ENCODE results near the gene SLC4A3.
"Not testable (repeated sequence)": the region's sequence is repeated elsewhere in the genome, so short reads cannot be mapped to it uniquely, and the experiment has no call there.

The SLC4A3 gene

DNA sequence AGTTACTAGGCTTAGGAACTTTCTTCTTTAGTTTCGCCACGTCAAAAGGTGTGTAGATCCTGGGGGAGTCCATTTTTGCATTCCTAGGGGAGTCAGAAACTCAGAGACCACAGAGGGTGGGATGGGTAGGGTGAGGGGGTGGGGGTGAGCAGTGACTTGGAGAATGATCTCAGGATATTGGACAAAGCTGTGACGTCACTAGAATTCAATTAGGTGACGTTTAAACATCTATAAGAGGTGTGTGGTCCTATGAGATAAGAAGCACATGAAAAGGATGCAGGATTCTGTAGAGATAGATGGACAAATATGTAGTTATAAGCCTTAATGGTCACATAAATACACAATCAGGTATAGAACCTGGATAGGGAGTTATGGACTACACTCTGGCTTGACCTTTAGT, 21.5 kb downstream of the SLC4A3 start:
- no peak for DNase-seq

DNA sequence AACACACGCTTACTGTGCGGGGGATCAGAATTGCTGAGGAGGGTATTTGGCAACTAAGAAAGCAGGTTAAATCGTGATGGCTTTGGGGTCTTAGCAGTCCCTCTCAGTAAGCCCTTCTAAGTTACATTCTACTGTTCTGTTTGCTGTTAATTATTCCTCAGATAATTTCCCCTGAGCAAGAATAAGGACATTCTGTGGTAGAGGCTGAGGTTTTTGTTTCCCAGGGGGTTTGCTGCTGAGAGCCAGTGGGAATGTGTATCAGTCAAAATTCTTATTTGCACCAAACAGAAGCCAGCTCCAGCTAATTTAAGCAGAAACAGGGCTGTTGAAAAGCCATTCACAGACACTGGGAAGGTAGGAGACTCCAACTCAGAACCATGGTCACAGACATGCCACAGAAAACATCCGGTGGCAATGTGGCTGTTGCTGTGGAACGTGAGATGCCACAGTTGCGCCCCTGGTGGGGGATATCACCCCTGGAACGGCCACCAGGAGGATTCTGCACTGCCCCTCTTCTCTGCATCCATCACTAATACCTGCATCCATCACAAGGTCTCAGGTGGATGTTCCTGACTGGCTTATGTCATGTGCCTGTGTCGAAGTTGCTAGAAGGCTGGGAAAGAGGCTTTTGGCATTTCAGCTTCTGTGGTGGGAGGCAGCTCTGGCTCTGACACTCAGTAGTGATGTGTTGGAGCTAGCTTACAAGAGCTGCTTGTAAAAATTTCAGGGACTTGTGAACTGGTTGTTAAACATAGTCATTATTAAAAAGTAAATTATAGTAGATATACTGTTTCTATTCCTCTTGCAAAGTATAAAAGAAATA, 23.2 kb downstream of the SLC4A3 start:
- no peak for DNase-seq

DNA sequence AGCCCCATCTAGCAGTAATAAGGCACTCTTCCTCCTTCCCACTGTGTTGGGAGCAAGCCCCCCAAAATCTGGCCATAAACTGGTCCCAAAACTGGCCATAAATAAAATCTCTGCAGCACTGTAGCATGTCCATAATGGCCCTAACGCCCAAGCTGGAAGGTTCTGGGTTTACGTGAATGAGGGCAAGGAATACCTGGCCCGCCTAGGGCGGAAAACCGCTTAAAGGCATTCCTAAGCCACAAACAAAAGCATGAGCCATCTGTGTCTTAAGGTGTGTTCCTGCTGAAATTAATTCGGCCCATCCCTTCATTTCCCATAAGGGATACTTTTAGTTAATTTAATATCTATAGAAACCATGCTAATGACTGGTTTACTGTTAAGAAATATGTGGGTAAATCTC, 24.2 kb downstream of the SLC4A3 start:
- DNase-seq = not testable (repeated sequence)

DNA sequence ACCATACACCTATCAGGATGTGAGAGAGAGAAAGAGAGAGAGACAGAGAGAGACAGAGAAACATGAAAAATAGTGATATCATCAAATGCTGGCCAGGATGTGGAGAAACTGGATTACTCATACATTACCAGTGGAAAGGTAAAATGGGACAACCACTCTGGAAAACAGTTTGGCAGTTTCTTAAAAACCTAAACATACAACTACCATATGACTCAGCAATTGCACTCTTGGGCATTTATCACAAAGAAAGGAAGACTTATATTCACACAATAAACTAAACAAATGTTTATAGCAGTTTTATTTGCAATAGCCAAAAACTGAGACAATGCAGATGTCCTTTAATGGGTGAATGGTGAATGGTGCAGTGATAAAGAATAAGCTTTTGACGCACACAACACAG, 29.1 kb downstream of the SLC4A3 start:
- DNase-seq = no peak

DNA sequence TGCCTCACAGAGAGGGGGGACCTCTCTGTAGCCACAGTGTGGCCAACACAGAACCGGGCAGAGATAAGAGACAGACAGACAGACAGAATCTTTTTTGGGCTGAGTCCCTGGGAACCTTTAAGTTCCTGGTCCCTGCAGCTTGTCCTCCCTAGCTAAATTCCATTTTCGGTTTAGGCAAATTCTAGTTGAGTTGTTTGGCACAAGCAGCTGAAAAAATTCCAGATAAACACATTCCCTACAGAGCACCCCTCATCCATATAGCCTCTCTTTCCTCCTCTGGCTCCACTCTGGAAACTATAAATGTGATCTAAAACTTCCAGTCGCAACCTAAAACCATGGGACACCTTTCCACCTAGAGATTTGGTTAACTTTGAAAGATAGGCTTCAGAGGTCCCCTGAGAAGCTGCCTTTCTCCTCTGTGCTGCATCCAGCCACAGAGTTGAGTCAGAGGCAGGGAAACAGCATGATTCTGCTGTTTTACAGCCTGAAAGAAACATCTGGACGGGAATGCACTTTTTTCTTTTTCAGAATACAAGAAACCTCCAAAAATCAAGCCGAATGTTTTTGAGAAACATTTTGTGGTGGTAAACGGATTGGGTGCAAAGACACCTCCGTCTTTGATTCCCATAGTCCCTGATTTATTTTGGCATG, 30.9 kb downstream of the SLC4A3 start:
- DNase-seq = no peak

DNA sequence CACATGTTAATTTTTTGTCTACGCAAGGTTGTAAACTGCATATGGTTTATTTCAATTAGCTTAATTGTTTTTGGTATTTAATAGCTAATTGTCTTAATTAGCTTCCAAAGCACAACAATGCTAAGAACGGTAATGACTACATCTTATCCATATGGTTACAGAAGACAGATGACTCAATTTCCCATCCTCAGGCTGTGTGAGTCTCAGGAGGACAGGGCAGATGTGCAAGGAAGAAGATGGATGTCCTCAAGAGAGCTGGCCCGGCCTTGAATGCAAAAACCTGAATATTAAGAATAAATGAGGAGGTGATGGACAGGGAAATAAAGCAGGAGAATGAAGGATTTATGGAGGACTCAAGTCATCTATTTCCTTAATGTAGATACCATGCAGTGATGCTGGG, 31.4 kb downstream of the SLC4A3 start:
- DNase-seq = no peak

DNA sequence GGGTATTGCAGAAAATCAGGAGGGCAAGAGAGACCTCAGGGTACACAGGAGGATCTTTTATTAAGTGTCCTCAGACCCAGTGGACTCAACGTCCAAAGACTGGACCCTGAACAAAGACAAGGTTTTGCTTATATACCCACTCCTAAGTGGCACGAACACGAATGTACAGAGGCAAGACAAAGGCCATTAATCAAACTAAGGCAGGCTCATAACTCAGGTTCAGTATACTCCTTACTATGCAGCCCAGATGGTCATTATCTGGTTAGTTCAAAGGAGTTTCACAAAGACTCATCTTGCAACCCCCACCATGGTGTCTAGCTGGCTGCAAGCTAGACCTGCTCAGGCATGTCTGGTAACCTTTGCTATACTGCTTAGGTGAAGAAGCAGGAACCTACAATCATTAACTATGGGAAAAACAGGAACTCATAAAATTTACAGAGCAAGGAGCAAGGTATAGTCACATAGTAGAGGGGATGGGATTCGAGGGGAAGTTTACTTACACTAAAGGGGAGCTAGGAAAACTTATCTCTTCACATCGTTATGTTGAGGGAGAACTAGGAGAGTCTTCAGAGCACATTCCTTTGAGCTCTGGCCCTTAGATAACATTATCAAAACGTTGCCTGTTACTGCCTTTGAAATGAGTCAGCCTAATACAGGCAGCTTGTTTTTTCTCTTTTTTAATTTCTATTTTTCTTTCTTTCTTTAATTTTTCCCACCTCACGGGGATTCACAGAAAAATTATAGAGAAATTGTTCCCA, 33.9 kb downstream of the SLC4A3 start:
- DNase-seq = no peak

DNA sequence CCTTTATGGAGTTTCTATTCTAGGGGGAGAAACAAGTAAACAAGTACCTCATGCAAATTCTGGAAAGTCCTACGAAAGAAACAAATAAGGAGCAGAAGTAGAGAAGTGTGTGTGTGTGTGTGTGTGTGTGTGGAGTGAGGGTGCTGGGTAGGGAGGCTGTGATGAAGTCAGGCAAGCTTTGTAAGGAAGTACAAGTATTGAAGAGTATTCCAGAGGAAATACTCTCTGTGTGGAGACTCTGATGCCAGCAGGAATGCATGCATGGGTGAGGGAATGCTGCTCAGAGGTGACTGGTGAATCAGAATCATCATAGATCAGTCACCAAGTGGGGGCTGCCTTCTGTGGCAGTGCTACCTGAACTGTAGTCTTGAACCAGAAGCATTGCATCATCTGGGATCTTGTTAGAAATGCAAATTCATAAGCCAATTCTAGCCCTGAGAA, 34.5 kb downstream of the SLC4A3 start:
- DNase-seq = no peak

DNA sequence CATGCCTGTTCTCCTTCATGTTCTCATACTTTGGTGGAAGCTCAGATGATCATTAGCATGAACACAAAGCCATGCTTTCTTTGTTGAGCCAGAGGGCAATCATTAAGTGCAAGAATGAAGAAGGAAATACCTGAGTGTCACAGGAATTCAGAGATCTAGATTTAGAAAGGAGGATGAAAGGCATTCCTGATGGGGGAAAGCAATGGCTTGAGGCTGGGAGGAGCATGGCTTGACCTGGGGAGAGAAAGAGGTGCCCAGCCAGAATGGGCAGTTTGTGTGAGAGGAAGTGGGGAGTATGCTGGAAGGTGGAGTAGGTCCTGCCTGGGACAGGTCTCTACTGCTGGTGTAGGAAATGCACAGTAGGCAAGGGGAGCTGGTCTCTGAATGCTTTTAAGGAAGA, 35.1 kb downstream of the SLC4A3 start:
- DNase-seq = no peak

DNA sequence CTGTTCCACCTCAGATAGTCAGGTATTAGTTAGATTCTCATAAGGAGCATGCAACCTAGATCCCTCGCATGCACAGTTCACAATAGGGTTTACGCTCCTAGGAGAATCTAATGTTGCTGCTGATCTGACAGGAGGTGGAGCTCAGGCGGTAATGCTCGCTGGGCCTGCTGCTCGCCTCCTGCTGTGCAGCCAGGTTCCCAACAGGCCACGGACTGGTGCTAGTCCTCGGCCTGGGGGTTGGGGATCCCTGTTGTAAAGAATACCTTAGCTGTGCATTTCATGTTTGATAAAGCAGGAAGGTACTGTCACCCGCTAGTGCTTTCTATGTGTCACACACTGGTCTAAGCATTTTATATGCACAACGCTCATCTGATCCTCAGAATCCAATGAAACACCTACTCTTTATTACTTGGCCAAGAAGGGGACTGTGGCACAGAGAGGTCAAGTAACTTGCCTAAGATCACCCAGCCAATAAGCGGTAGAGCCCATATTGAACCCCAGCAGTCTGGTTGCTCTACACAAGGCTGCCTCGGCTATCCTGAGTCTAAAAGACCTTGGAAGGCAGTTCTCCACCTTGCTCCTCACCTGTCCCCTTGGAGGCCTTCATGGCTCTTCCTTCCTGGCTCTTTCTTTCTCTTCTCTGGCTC, 35.8 kb downstream of the SLC4A3 start:
- DNase-seq = no peak

DNA sequence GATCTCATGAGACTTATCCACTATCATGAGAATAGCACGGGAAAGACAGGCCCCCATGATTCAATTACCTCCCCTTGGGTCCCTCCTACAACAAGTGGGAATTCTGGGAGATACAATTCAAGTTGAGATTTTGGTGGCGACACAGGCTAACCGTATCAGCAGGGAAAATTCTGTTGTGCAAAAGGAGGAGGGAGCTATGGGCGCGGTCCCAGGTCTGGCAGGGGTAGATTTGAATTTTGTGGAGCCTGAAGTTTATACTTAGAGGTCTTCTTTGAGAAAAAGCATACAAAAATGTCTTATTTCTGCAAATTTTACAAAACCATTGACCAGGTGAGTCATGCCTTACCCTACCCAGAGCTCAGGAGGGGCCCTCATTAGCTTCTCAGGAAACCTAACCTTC, 36.6 kb downstream of the SLC4A3 start:
- no peak for DNase-seq

DNA sequence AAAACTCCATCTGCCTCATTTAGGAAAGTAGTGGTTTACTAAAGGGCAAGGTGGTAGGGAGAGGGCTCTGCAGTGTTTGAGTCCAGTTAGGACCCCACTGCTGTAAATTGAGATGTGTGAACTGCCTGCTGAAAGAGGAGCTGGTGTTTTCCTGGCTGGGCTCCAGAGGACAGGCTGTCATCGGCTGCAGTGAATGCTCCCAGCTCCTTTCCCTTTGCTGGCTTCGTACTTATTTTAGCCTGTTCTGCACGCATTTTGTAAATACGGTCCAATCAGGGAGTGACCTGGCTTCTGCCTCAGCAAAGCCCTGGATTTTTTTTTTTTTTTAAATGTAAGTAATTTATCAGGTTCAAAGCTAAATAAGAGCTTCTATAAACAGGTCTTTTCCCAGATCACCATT, 37.5 kb downstream of the SLC4A3 start:
- no peak for DNase-seq

DNA sequence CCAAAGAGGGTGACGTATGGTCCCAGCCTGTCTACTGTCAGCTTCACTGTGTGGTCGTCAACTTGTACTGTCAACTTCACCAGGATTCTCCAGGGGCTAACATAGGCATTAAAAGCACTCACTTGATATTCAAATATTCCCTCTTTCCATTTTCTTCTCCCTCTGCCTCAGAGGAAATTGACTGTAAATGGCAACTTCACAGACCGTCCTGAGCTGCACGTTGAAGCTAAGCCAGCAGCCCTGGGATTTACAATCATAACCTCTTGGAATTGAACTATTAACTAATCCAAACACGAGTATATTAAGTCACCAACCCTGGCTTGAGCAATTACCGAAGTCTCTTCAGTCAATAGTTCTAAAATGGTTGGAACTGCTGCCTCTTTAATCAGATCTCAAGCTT, 38.5 kb downstream of the SLC4A3 start:
- DNase-seq = no peak

DNA sequence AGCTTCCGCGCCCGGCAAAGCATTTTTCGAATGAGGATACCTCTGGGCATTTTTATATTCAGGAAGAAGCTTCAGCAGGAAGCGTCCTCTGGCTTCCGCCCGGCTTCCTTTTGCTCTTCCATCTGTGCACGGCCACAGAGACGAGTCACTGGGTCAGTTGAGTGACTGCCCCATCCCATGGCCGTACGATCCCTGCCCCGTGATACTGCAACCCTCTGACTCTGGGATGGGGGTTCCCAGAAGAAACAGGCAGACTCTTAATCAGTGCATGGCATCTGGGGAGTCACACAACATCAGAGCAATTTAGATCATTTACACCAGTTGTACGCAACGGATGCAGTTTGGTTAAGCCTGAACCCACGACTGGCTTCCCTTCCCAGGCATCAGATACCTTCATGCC, 40.9 kb downstream of the SLC4A3 start:
- DNase-seq = no peak

DNA sequence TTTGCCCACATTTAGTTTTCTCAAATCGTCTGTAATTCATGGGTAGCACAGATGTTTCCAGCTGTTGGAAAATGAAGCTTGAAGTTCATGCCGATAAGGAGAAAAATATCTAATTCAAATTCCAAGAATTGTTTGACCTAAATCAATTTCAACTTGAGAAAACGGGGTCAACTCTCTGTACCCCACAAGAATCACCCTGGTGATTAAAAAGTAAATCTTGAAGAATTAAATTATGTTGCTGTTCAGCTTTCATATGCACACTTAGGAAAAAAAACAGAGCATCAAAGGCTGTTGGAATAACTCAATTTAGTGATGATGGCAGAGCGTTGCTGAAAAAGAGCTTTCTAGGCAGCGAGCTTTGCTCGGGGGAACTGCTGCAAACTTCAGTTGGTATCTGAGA, 43.0 kb downstream of the SLC4A3 start:
- DNase-seq = no peak

DNA sequence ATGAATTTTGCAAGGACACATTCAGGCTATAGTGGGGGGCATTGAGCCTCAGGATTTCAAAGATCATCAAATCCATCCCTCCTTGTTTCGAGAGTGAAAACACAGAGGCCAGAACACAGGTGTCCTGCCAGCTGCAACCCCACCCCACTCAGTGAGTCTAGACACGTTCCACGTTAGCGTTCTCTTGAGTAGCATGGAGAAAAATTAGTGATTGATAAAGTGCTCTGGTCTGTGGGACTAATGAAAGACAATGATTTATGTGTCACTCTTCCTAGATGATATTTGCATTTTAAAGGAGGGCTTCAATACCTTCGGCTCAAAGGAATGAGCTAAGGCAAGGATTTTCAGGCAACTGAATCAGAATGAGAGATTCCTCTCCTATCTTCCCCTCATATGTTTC, 43.8 kb downstream of the SLC4A3 start:
- no peak for DNase-seq

DNA sequence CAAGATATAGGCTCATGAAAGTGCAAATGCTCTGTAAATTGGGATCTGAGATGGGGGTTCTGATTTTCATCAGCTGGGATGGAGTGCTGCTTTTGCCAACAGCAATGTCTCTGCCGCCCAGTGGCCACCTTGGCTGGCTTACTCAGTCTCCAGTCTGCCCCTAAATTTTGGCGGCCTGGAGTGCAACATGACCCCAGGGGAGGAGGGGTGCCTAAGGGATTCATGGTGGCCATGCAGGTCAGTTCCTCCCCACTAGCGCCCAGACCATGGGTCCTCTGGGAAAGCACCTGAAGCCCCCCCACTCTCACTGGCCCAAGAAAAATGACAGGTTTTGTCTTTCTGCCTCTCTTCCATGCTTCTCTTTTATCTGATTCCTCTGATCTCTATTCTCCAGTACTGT, 45.0 kb downstream of the SLC4A3 start:
- DNase-seq = no peak

DNA sequence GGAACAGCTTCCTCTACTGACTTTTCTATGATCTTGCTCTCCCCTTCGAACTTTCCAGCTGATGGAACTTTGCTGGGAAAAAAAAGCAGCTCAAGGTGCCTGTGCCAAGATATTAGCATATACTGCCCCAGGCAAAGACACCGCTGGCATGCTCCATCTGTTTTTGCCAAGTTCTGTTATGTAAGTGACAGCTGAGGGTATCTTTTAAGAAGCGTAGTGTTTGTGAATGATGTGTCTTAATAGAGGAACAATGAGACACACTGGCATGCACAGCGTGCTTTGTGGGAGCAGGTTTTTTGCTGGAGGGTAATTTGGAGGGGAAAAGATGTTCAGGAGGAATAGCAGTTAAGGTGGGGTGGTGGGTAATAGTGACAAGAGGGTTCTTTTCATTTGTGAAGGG, 47.8 kb downstream of the SLC4A3 start:
- no peak for DNase-seq

DNA sequence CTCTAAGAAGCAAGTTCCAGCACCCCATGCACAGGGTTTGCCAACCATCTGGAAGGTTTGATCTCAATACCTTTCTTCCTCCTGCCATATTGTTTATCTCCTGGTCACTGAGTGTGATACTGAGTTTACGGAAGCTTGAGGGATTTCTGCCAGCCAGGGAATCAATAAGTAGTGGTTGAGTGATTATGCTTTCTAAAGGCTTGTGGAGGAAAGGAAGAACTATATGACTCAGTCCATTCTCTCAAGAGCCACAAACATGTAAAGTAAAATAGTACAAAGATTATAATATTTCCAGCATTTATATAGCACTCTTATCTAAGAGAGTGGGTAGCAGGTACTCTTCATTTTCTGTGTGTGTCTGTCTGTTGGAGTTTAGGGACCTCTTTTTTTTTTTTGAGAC, 49.2 kb downstream of the SLC4A3 start:
- DNase-seq = no peak

DNA sequence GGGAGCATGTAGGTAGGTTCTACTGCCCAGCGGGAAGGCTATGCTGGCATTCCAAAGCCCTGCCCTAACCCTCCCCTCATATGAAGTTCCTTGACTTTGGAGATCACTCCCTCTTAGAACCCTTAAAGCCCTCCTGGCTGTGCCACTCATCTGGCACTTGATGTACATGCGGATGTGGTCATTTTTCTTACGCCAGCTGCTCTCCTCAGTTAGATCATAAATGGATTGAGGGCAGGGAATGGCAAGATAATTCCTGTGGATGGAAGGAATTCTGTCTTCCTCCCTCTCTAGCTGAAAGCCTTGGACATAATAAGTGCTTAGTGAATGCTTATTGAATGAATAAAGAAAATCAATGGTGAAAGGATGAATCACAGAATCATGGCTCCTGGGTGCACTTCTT, 51.6 kb downstream of the SLC4A3 start:
- DNase-seq = no peak

DNA sequence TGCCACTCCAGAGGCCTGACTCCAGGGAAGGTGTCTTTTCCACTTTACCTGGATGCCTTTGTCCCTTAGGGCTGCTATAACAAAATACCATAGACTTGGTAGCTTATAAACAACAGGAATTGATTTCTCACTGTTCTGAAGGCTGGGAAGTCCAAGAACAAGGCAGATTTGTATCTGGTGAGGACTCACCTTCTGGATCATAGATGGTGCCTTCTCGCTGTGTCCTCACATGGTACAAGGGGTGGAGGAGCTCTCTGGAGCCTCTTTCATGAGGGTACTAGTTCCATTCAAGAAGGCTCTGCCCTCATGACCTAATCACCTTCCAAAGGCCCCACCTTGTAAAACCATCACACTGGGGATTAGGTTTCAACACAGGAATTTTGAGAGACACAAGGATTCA, 52.1 kb downstream of the SLC4A3 start:
- DNase-seq = no peak

DNA sequence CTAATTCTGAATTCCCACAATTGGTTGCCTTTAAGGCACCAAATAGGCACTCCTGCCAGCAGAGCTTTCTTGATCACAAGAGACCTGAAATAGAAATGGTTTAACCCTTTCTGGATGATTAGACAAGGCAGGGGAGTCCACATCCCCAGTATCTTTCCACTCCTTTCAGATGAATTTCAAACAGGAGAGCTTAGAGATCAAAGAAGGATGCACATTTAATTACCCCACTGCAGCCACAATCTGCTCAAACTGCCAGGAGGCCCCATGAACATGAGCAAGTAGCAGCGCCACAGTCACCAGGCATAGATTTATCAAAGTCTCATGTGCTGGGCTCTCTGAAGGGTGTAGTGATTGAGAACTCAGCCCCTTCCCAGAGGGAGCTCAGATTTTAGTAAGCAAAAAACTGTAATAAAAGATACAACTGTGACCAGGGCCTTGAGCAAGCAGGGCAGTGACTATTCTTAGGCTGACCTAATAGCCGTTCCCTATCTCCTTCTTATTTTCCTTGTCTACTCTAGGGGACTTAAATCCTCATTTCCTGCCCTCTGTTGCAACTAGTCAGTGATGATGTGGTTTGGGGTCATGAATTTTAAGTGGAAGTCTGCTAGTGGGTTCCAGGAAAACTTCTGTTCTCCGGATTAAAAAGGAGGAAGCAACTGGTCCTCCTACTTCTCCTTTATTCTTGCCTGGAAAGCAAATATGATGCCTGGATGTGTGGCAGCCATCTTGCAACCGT, 53.7 kb downstream of the SLC4A3 start:
- no peak for DNase-seq

All from activated CD4-positive, alpha-beta T cell treated with anti-CD3 and anti-CD28 coated beads for 1 hour (primary cell).